ENCODE measurements around the gene FFAR3. TPM values are rescaled to one million over a fixed set of nuclear protein-coding genes. Genes with fewer than 3 reads are reported as not detected.

FFAR3 gene
- total RNA-seq, 3 donors from 2014 or later: 0.16 to 0.33 TPM; not detected in 1

DNA sequence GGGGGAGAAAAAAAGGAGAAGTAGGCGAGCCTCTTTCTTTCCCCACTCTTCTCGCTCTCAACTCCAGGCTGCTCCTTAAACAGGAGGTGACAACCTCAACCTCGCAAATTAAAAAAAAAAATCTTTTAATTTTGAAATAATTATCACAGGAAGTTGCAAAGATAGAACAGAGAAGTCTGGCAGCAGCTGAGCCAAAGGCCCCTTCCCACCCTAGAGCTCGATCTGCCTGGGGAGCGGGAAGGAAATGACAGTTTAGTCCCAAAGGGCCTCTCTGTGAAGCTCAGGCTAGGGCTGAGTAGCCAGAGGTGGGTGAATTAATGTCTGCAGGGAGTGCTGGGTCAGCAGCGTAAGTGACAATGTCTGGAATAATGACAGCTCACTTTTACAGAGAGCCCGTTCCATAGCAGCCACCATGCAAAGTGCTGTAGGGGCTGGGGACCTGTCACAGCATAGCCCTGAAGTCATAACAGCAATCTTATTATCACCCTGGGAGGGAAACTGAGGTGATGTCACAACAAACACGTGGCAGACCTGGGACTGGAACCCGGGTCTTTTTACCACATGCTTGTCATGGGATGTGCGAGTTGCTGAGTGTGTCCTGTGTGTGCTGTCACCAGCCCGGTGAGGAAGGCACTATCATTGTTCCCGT lies 38.1 kb upstream of the FFAR3 start:
- no peak overlapping the region for H3K4me3 ChIP-seq
- no peak for DNase-seq (ENCODE audit: low spot score in 2 of 2)
- H3K27ac ChIP-seq: no peak overlapping the region
- no peaks in the 10 kb centered on the region for H3K4me1 ChIP-seq
- H3K9me3 ChIP-seq: peaks cover 0 to 5% of the 10 kb centered on the region in 2 donors
- no peaks in the 10 kb centered on the region for H3K36me3 ChIP-seq
- TF ChIP-seq POLR2AphosphoS5 (IDR thresholded peaks at IDR 0.05) (no peak), POLR2A (IDR thresholded peaks at IDR 0.05) (no peak)
- TF ChIP-seq, protein P1, sequence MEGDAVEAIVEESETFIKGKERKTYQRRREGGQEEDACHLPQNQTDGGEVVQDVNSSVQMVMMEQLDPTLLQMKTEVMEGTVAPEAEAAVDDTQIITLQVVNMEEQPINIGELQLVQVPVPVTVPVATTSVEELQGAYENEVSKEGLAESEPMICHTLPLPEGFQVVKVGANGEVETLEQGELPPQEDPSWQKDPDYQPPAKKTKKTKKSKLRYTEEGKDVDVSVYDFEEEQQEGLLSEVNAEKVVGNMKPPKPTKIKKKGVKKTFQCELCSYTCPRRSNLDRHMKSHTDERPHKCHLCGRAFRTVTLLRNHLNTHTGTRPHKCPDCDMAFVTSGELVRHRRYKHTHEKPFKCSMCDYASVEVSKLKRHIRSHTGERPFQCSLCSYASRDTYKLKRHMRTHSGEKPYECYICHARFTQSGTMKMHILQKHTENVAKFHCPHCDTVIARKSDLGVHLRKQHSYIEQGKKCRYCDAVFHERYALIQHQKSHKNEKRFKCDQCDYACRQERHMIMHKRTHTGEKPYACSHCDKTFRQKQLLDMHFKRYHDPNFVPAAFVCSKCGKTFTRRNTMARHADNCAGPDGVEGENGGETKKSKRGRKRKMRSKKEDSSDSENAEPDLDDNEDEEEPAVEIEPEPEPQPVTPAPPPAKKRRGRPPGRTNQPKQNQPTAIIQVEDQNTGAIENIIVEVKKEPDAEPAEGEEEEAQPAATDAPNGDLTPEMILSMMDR (IDR thresholded peaks at IDR 0.05): no peak
- intact Hi-C loops (cut with DNase I; ENCODE audit: low total_unique reads): no loop called here
- no peaks in the 10 kb centered on the region for H3K27me3 ChIP-seq

- Histone ChIP-seq H3K9me3 (peaks cover 0 to 5% of the 10 kb centered on the region in 2 donors), H3K27ac (no peak overlapping the region), H3K4me3 (no peak overlapping the region), H3K36me3 (no peaks in the 10 kb centered on the region), H3K4me1 (no peaks in the 10 kb centered on the region), H3K27me3 (no peaks in the 10 kb centered on the region)
- intact Hi-C loops (cut with DNase I; ENCODE audit: low total_unique reads): no loop called here
- TF ChIP-seq POLR2AphosphoS5 (IDR thresholded peaks at IDR 0.05) (no peak), POLR2A (IDR thresholded peaks at IDR 0.05) (no peak)
- TF ChIP-seq, protein P1 (IDR thresholded peaks at IDR 0.05): no peak
- no peak for DNase-seq (ENCODE audit: low spot score in 2 of 2)
Measured at GRCh38 chr19:35321291-35321690, 37.0 kb upstream of the FFAR3 start.

DNA sequence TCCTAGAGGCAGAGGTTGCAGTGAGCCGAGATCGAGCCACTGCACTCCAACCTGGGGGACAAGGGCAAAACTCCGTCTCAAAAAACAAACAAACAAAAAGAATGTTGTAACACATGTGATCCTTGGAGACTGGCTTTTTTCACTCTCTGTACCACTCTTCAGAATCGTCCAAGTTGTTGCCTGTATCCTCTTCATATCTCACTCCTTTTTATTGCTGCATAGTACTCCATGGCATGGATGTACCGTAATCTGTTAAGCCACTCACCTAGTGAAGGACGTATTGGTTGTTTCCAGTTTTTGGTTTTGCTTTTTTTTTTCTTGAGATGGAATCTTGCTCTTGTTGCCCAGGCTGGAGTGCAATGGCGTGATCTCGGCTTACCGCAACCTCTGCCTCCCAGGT lies 36.2 kb upstream of the FFAR3 start:
- TF ChIP-seq POLR2A (IDR thresholded peaks at IDR 0.05): no peak
- TF ChIP-seq, protein P1 (IDR thresholded peaks at IDR 0.05): no peak
- no peak for TF ChIP-seq POLR2AphosphoS5 (IDR thresholded peaks at IDR 0.05)
- no peaks in the 10 kb centered on the region for H3K27me3 ChIP-seq
- H3K4me1 ChIP-seq: no peaks in the 10 kb centered on the region
- intact Hi-C loops (cut with DNase I; ENCODE audit: low total_unique reads): no loop called here
- no peak for DNase-seq (ENCODE audit: low spot score in 2 of 2)
- no peak overlapping the region for H3K27ac ChIP-seq
- H3K9me3 ChIP-seq: peaks cover 0 to 5% of the 10 kb centered on the region in 2 donors
- H3K36me3 ChIP-seq: no peaks in the 10 kb centered on the region
- no peak overlapping the region for H3K4me3 ChIP-seq

GRCh38 chr19:35327642-35328041 lies 30.6 kb upstream of the FFAR3 start:
- Histone ChIP-seq H3K36me3 (no peaks in the 10 kb centered on the region), H3K9me3 (no peaks in the 10 kb centered on the region), H3K27me3 (no peaks in the 10 kb centered on the region), H3K4me1 (no peaks in the 10 kb centered on the region), H3K4me3 (no peak overlapping the region), H3K27ac (no peak overlapping the region)
- TF ChIP-seq, protein P1 (IDR thresholded peaks at IDR 0.05): no peak
- TF ChIP-seq POLR2AphosphoS5 (IDR thresholded peaks at IDR 0.05) (no peak), POLR2A (IDR thresholded peaks at IDR 0.05) (no peak)
- intact Hi-C loops (cut with DNase I; ENCODE audit: low total_unique reads): no loop called here
- DNase-seq (ENCODE audit: low spot score in 2 of 2): no peak

- no peak for TF ChIP-seq POLR2AphosphoS5 (IDR thresholded peaks at IDR 0.05)
- no peak for TF ChIP-seq POLR2A (IDR thresholded peaks at IDR 0.05)
- TF ChIP-seq, protein P1 (IDR thresholded peaks at IDR 0.05): no peak
- no peak within 1 kb of the TSS for H3K27ac ChIP-seq
- no peak within 1 kb of the TSS for H3K4me3 ChIP-seq
- H3K4me1 ChIP-seq: no peaks in the 10 kb centered on the region
- DNase-seq (ENCODE audit: low spot score in 2 of 2): no peak
- H3K27me3 ChIP-seq: no peaks in the 10 kb centered on the region
- intact Hi-C loops (cut with DNase I; ENCODE audit: low total_unique reads): no loop called here
- no peaks in the 10 kb centered on the region for H3K9me3 ChIP-seq
- H3K36me3 ChIP-seq: no peaks in the 10 kb centered on the region
Measured at GRCh38 chr19:35328851-35329285, 29.4 kb upstream of the FFAR3 start, which contains the start of gene CD22. Gene CD22 (plus strand): TSS chr19:35329187. CDS start chr19:35332041, 2,854 bp downstream.
